Adrenal gland (tissue), 12 donors: ENCODE results near the gene IL1R2. TPM values are rescaled to one million over a fixed set of nuclear protein-coding genes. Genes with fewer than 3 reads are reported as not detected.

Experiments used
- DNase-seq, 7 donors: peaks; one replicate each; pipeline ENCODE4 v3.0.0-alpha.2; 2019 to 2020
- H3K27ac ChIP-seq, 5 donors: fragments of 200-600 bp; sonication (generic) in 4 of 5; 1 replicate in 3 of 5; 2 replicates in 2 of 5; pipeline versions ENCODE4 v1.5.1 to v1.8.0; 2016 to 2020; ENCODE audit warnings: mild to moderate bottlenecking in 1 of 5
- H3K27me3 ChIP-seq: fragments of 200-600 bp; 2 replicates; pipeline ENCODE4 v1.8.0; 2021
- H3K36me3 ChIP-seq, 2 donors: fragments of 200-600 bp; replicated peaks in 1 of 2; 1 replicate in 1 of 2; 2 replicates in 1 of 2; pipeline versions ENCODE4 v1.5.1 to v1.8.0; 2018 to 2022
- H3K4me1 ChIP-seq, 2 donors: fragments of 200-600 bp; replicated peaks in 1 of 2; 1 replicate in 1 of 2; 2 replicates in 1 of 2; pipeline versions ENCODE4 v1.5.1 to v1.8.0; 2018 to 2021
- H3K4me3 ChIP-seq, 4 donors: fragments of 200-600 bp; sonication (generic) in 3 of 4; one replicate each; pipeline ENCODE4 v1.5.1; 2016 to 2018
- H3K9me3 ChIP-seq, 3 donors: fragments of 200-600 bp; sonication (generic) in 1 of 3; replicated peaks in 1 of 3; 1 replicate in 2 of 3; 2 replicates in 1 of 3; pipeline versions ENCODE4 v1.5.1 to v1.8.0; 2016 to 2021
- CTCF ChIP-seq, 6 experiments: fragments of 450-650 bp in 4 of 6; fragments of 200-600 bp in 2 of 6; sonication (generic) in 1 of 6; IDR thresholded peaks; 1 replicate in 5 of 6; 2 replicates in 1 of 6; pipeline versions ENCODE4 v1.5.1 to v1.8.0; 2016 to 2021; ENCODE audit warnings: antibody characterized with exemption in 6 of 6, mild to moderate bottlenecking in 2 of 6, moderate library complexity in 1 of 6
- POLR2A ChIP-seq, 2 donors: fragments of 450-650 bp; IDR thresholded peaks; one replicate each; pipeline ENCODE4 v1.6.1; 2017; ENCODE audit warnings: antibody characterized with exemption in 2 of 2, mild to moderate bottlenecking in 2 of 2, moderate library complexity in 1 of 2
- WGBS, 4 donors: extraction: QIAGEN DNeasy Blood & Tissue Kit in 2 of 4; methylation state at CpG; one replicate each; pipeline versions ENCODE4 v1.1.5 to v1.1.7; 2013 to 2017; 5-methylcytosine and 5-hydroxymethylcytosine counted together
- intact Hi-C, 2 donors: fragments of 100-400 bp; cut with DNase I; formaldehyde crosslinking; loops; one replicate each; pipeline versions ENCODE4 v1.14.1 to v1.15.0; 2022 to 2023
- polyA plus RNA-seq, 3 donors: library from polyadenylated mRNA; stranded (reverse); fragments of 200-250 nt in 2 of 3; fragments of 350-450 nt in 1 of 3; fragmentation: Illumina TruSeq in 1 of 3; extraction: RNeasy Lipid Tissue Mini Kit (QIAGEN cat#74804) in 1 of 3; gene quantifications; one replicate each; pipeline ENCODE4 v1.2.3, GENCODE V29; 2013 to 2014
- total RNA-seq, 9 donors: library from RNA; depleted of rRNA in 4 of 9; stranded (reverse); fragments of >200 nt in 4 of 9; fragments of 120-200 nt in 1 of 9; fragmentation: NEBNext Ultra II Directional in 1 of 9; extraction: Animal tissue kit (Norgen Biotek cat#: 25700) in 1 of 9; gene quantifications; one replicate each; pipeline versions ENCODE4 v1.1.0 to v1.2.4, GENCODE V29; 2013 to 2023
- donor health status: healthy with polysubstance abuse.
- donor health status: Bipolar disorder and iron deficiency.
- donor health status: DM: yes; HTN: yes; CAD: no.
- donor health status: DM: no; HTN: no; CAD: no.
- donor health status: DM: no; HTN: no; CAD: no.
- donor health status: DM: yes; HTN: yes; CAD: no.

The IL1R2 gene
- total and polyA plus RNA-seq, 12 donors: 4.5 to 26.0 (median 12.2) TPM

- WGBS, 4 donors: 82 to 85% (median 84%) methylated on average over 3 of the region's 3 CpGs
- intact Hi-C loops: no loop called here
- no peak for TF ChIP-seq CTCF (IDR thresholded peaks at IDR 0.05)
- TF ChIP-seq POLR2A (IDR thresholded peaks at IDR 0.05): no peak
- Histone ChIP-seq H3K4me1 (no peaks in the 10 kb centered on the region), H3K4me3 (no peak overlapping the region), H3K27ac (no peak overlapping the region), H3K27me3 (no peaks in the 10 kb centered on the region), H3K36me3 (no peaks in the 10 kb centered on the region), H3K9me3 (no peaks in the 10 kb centered on the region)
- DNase-seq: no peak
Observed at GRCh38 chr2:101947374-101947773, 44.4 kb upstream of the IL1R2 start.

GRCh38 chr2:101948625-101949155 is 43.1 kb upstream of the IL1R2 start:
- Histone ChIP-seq H3K4me1 (no peaks in the 10 kb centered on the region), H3K27me3 (no peaks in the 10 kb centered on the region), H3K27ac (no peak overlapping the region), H3K36me3 (no peaks in the 10 kb centered on the region), H3K9me3 (no peaks in the 10 kb centered on the region), H3K4me3 (no peak overlapping the region)
- TF ChIP-seq POLR2A (IDR thresholded peaks at IDR 0.05): no peak
- TF ChIP-seq CTCF (IDR thresholded peaks at IDR 0.05): no peak
- DNase-seq: no peak
- intact Hi-C loops: no loop called here

- no peak overlapping the region for H3K27ac ChIP-seq
- TF ChIP-seq POLR2A (IDR thresholded peaks at IDR 0.05): no peak
- TF ChIP-seq CTCF (IDR thresholded peaks at IDR 0.05): no peak
- H3K9me3 ChIP-seq: no peaks in the 10 kb centered on the region
- no peak overlapping the region for H3K4me3 ChIP-seq
- DNase-seq: no peak
- no peaks in the 10 kb centered on the region for H3K4me1 ChIP-seq
- H3K36me3 ChIP-seq: no peaks in the 10 kb centered on the region
- intact Hi-C loops: no loop called here
- WGBS, 4 donors: 79 to 100% (median 90%) methylated on average over 1 of the region's 1 CpG
- no peaks in the 10 kb centered on the region for H3K27me3 ChIP-seq
Observed at GRCh38 chr2:101949304-101949703, 42.5 kb upstream of the IL1R2 start.

GRCh38 chr2:101951296-101951695 is 40.5 kb upstream of the IL1R2 start:
- intact Hi-C loops: no loop called here
- 30 to 43% (median 41%) methylated on average over 1 of the region's 1 CpG for WGBS, 4 donors
- no peak overlapping the region for H3K4me3 ChIP-seq
- H3K9me3 ChIP-seq: no peaks in the 10 kb centered on the region
- H3K36me3 ChIP-seq: no peaks in the 10 kb centered on the region
- no peak for TF ChIP-seq POLR2A (IDR thresholded peaks at IDR 0.05)
- no peak for TF ChIP-seq CTCF (IDR thresholded peaks at IDR 0.05)
- no peak overlapping the region for H3K27ac ChIP-seq
- DNase-seq: no peak
- no peaks in the 10 kb centered on the region for H3K27me3 ChIP-seq
- H3K4me1 ChIP-seq: no peaks in the 10 kb centered on the region
